Stimulated activated naive CD4-positive, alpha-beta T cell treated with Interleukin-2 at 50 U/mL for 16 hours (primary cell): ENCODE results near the gene KRT75.

Source experiments
- DNase-seq: peaks from one replicate; lab custom pipeline; 2025; lab: John Stamatoyannopoulos, UW

The KRT75 gene

GRCh38 chr12:52391618-52392002, 42.6 kb downstream of the KRT75 start:
- no peak for DNase-seq

- DNase-seq: no peak
Observed at GRCh38 chr12:52390739-52391617, 43.2 kb downstream of the KRT75 start.

- DNase-seq: no peak
Observed at GRCh38 chr12:52389313-52390207, 44.6 kb downstream of the KRT75 start.

GRCh38 chr12:52387859-52388258, 46.3 kb downstream of the KRT75 start:
- no peak for DNase-seq

- DNase-seq: no peak
Observed at GRCh38 chr12:52385226-52385702, 48.9 kb downstream of the KRT75 start, which contains the start of gene KRT84. TSS of gene KRT84 (minus strand) at chr12:52385652. CDS start at chr12:52385585, 67 bp downstream.

GRCh38 chr12:52383331-52383730, 50.8 kb downstream of the KRT75 start:
- no peak for DNase-seq

- no peak for DNase-seq
Observed at GRCh38 chr12:52382854-52383253, 51.3 kb downstream of the KRT75 start.

- DNase-seq: no peak
Observed at GRCh38 chr12:52381206-52381605, 53.0 kb downstream of the KRT75 start.

- no peak for DNase-seq
Observed at GRCh38 chr12:52380271-52380694, 53.9 kb downstream of the KRT75 start.

GRCh38 chr12:52379536-52379935, 54.6 kb downstream of the KRT75 start:
- DNase-seq: no peak

GRCh38 chr12:52378091-52378490, 56.1 kb downstream of the KRT75 start:
- DNase-seq: no peak

- no peak for DNase-seq
Observed at GRCh38 chr12:52377266-52377665, 56.9 kb downstream of the KRT75 start.
